ENCODE results near the gene CCR6. TPM values are rescaled to one million over a fixed set of nuclear protein-coding genes. Genes with fewer than 3 reads are reported as not detected.
"Not testable (repeated sequence)": the region's sequence is repeated elsewhere in the genome, so short reads cannot be mapped to it uniquely, and the experiment has no call there.

Gene CCR6
- total RNA-seq, 1 experiment from 2014 or later, result not detected

GRCh38 chr6:167164261-167164660 is 41.4 kb downstream of the CCR6 start:
- no peaks in the 10 kb centered on the region for H3K36me3 ChIP-seq (ENCODE audit: insufficient read depth, low read length)
- no peak overlapping the region for H3K4me3 ChIP-seq (ENCODE audit: low read length)
- DNase-seq, result peak; percentile 20
- H3K27ac ChIP-seq (ENCODE audit: low read length), result no peak overlapping the region
- no peaks in the 10 kb centered on the region for H3K27me3 ChIP-seq (ENCODE audit: low read length)
- no peaks in the 10 kb centered on the region; the same call in 1 of the 2 replicates for H4K20me1 ChIP-seq (ENCODE audit: insufficient read depth, low read depth, low read length)
- H3K9ac ChIP-seq (ENCODE audit: low read length), result no peak overlapping the region
- H3K4me1 ChIP-seq (ENCODE audit: low read length), result no peaks in the 10 kb centered on the region
- H3K9me2 ChIP-seq (replicated peaks; ENCODE audit: insufficient read depth, low read length), result no peaks in the 10 kb centered on the region
- H3K4me2 ChIP-seq (ENCODE audit: low read depth, low read length, poor library complexity, severe bottlenecking), result no peak overlapping the region
- no peaks in the 10 kb centered on the region for H3K79me2 ChIP-seq (ENCODE audit: low read length)
- H2AFZ ChIP-seq (ENCODE audit: low read length), result no peak overlapping the region
- H3K9me3 ChIP-seq (ENCODE audit: low read length), result no peaks in the 10 kb centered on the region

- DNase-seq, result no peak
- Histone ChIP-seq H3K4me1 (ENCODE audit: low read length) (no peaks in the 10 kb centered on the region), H3K9me2 (replicated peaks; ENCODE audit: insufficient read depth, low read length) (no peaks in the 10 kb centered on the region), H3K27me3 (ENCODE audit: low read length) (no peaks in the 10 kb centered on the region), H3K79me2 (ENCODE audit: low read length) (no peaks in the 10 kb centered on the region), H3K36me3 (ENCODE audit: insufficient read depth, low read length) (no peaks in the 10 kb centered on the region), H2AFZ (ENCODE audit: low read length) (no peak overlapping the region), H3K9me3 (ENCODE audit: low read length) (no peaks in the 10 kb centered on the region), H4K20me1 (ENCODE audit: insufficient read depth, low read depth, low read length) (no peaks in the 10 kb centered on the region), H3K9ac (ENCODE audit: low read length) (no peak overlapping the region), H3K4me2 (ENCODE audit: low read depth, low read length, poor library complexity, severe bottlenecking) (no peak overlapping the region), H3K27ac (ENCODE audit: low read length) (no peak overlapping the region), H3K4me3 (ENCODE audit: low read length) (no peak overlapping the region)
These were observed 43.1 kb downstream of the CCR6 start for GRCh38 chr6:167165858-167166471.

DNA sequence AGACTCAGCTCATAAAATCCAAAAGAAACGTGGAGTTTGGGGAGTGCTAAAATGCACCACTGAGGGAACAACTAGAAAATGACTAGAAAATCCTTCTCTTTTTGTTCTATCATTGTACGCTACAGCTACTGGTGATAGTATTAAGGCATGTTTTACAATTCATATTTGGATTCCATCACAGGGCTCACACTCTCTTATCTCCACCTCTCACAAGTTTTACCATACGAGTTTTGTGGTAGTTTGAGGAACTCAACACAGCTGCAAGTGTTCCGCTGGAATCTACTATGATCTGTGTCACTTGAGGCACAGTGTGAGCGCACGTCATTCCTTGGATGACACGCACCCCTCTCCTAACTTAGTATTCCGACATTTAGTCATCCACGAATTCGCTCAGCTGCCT is 44.8 kb downstream of the CCR6 start:
- H3K4me1 ChIP-seq (ENCODE audit: low read length); H2AFZ ChIP-seq (ENCODE audit: low read length); H3K27me3 ChIP-seq (ENCODE audit: low read length); H3K9me2 ChIP-seq (replicated peaks; ENCODE audit: insufficient read depth, low read length); H3K4me3 ChIP-seq (ENCODE audit: low read length); H3K36me3 ChIP-seq (ENCODE audit: insufficient read depth, low read length); H3K4me2 ChIP-seq (ENCODE audit: low read depth, low read length, poor library complexity, severe bottlenecking); H3K9me3 ChIP-seq (ENCODE audit: low read length); H3K79me2 ChIP-seq (ENCODE audit: low read length); DNase-seq; H3K27ac ChIP-seq (ENCODE audit: low read length); H4K20me1 ChIP-seq (ENCODE audit: insufficient read depth, low read depth, low read length); H3K9ac ChIP-seq (ENCODE audit: low read length): not testable (repeated sequence)

DNA sequence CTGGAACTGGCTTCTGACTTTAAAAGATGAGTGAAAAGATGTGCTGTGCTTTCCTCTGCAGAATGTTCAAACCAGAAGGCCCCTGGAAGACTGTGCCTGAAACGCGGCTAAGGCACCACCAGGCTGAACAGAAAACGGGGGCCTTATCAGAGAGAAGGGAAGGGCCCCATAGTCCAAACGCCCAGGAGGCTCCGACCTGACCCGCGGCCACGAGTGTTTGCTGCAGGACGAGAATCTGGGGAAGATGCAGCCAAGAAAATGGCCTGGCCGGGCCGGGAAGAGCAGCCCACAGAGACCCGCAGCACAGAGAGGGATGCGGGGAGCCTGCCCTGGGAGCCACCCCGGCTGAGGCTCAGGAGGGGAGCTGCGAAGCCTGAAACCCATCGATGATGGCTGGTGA is 45.4 kb downstream of the CCR6 start:
- H3K9me2 ChIP-seq (replicated peaks; ENCODE audit: insufficient read depth, low read length); H3K9me3 ChIP-seq (ENCODE audit: low read length); H3K9ac ChIP-seq (ENCODE audit: low read length); H3K27ac ChIP-seq (ENCODE audit: low read length); H3K4me1 ChIP-seq (ENCODE audit: low read length); DNase-seq; H3K4me3 ChIP-seq (ENCODE audit: low read length); H3K4me2 ChIP-seq (ENCODE audit: low read depth, low read length, poor library complexity, severe bottlenecking); H3K36me3 ChIP-seq (ENCODE audit: insufficient read depth, low read length); H2AFZ ChIP-seq (ENCODE audit: low read length); H4K20me1 ChIP-seq (ENCODE audit: insufficient read depth, low read depth, low read length); H3K27me3 ChIP-seq (ENCODE audit: low read length); H3K79me2 ChIP-seq (ENCODE audit: low read length): not testable (repeated sequence)

GRCh38 chr6:167169867-167170266 is 47.0 kb downstream of the CCR6 start:
- not testable (repeated sequence) for H3K4me2 ChIP-seq (ENCODE audit: low read depth, low read length, poor library complexity, severe bottlenecking); H2AFZ ChIP-seq (ENCODE audit: low read length); H3K9me3 ChIP-seq (ENCODE audit: low read length); H3K4me3 ChIP-seq (ENCODE audit: low read length); H4K20me1 ChIP-seq (ENCODE audit: insufficient read depth, low read depth, low read length); H3K9ac ChIP-seq (ENCODE audit: low read length); H3K79me2 ChIP-seq (ENCODE audit: low read length); H3K36me3 ChIP-seq (ENCODE audit: insufficient read depth, low read length); H3K27ac ChIP-seq (ENCODE audit: low read length); DNase-seq; H3K9me2 ChIP-seq (replicated peaks; ENCODE audit: insufficient read depth, low read length); H3K4me1 ChIP-seq (ENCODE audit: low read length); H3K27me3 ChIP-seq (ENCODE audit: low read length)

DNA sequence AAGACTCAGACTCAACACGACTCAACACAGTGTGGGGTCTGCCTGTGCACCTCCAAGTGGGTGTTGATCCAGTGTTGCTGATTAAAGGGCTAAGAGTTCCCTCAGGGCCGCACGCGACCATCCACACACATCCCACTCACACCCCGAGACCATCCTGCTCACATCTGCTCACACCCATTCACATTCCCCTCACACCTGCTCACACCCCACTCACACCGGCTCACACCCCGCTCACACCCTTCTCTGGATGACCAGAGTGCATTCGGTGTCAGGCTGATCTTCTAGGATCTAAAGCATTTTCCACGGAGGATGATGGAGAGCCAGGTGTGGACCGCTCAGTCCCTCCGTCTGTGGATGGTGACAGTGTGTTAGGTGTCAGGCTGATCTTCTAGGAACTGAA is 48.4 kb downstream of the CCR6 start:
- H3K79me2 ChIP-seq (ENCODE audit: low read length); H3K9me2 ChIP-seq (replicated peaks; ENCODE audit: insufficient read depth, low read length); H3K36me3 ChIP-seq (ENCODE audit: insufficient read depth, low read length); H3K4me2 ChIP-seq (ENCODE audit: low read depth, low read length, poor library complexity, severe bottlenecking); H2AFZ ChIP-seq (ENCODE audit: low read length); H3K9me3 ChIP-seq (ENCODE audit: low read length); DNase-seq; H3K4me1 ChIP-seq (ENCODE audit: low read length); H3K9ac ChIP-seq (ENCODE audit: low read length); H3K27me3 ChIP-seq (ENCODE audit: low read length); H3K4me3 ChIP-seq (ENCODE audit: low read length); H4K20me1 ChIP-seq (ENCODE audit: insufficient read depth, low read depth, low read length); H3K27ac ChIP-seq (ENCODE audit: low read length): not testable (repeated sequence)

- not testable (repeated sequence) for H3K9me2 ChIP-seq (replicated peaks; ENCODE audit: insufficient read depth, low read length); H3K9ac ChIP-seq (ENCODE audit: low read length)
These were observed 49.1 kb downstream of the CCR6 start for GRCh38 chr6:167172011-167172410.

DNA sequence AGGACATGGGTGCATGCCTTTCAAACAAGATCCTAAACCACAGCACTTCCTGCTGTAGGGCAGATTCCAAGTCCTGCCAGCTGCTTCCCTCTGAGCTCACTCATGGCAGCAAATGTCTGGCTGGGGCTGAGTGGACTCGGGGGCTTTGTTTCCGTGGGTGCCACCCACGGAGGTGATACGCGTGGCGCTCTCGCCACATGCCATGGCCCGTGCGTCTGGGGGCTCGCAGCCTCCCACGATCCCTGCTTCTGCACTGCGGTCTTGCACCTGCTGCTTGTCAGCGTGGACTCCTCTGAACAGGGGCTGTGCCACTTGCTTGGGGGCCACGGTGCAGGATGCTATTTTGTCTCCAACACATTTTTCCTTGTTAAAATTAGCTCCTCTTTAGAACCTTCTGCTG is 54.4 kb downstream of the CCR6 start:
- H3K4me2 ChIP-seq (ENCODE audit: low read depth, low read length, poor library complexity, severe bottlenecking); H3K4me1 ChIP-seq (ENCODE audit: low read length); H3K9me3 ChIP-seq (ENCODE audit: low read length); H3K4me3 ChIP-seq (ENCODE audit: low read length); H3K27ac ChIP-seq (ENCODE audit: low read length); H3K36me3 ChIP-seq (ENCODE audit: insufficient read depth, low read length); H3K9ac ChIP-seq (ENCODE audit: low read length); H3K27me3 ChIP-seq (ENCODE audit: low read length); DNase-seq; H4K20me1 ChIP-seq (ENCODE audit: insufficient read depth, low read depth, low read length); H2AFZ ChIP-seq (ENCODE audit: low read length); H3K79me2 ChIP-seq (ENCODE audit: low read length); H3K9me2 ChIP-seq (replicated peaks; ENCODE audit: insufficient read depth, low read length): not testable (repeated sequence)

More at GRCh38 chr6:167172011-167172410, 49.1 kb downstream of the CCR6 start:
- H3K4me1 ChIP-seq (ENCODE audit: low read length); H3K36me3 ChIP-seq (ENCODE audit: insufficient read depth, low read length); H4K20me1 ChIP-seq (ENCODE audit: insufficient read depth, low read depth, low read length); H3K9me3 ChIP-seq (ENCODE audit: low read length); H3K4me2 ChIP-seq (ENCODE audit: low read depth, low read length, poor library complexity, severe bottlenecking); H3K27me3 ChIP-seq (ENCODE audit: low read length); H3K79me2 ChIP-seq (ENCODE audit: low read length); H2AFZ ChIP-seq (ENCODE audit: low read length); H3K27ac ChIP-seq (ENCODE audit: low read length); DNase-seq; H3K4me3 ChIP-seq (ENCODE audit: low read length): not testable (repeated sequence)
